OCI-LY7 (cell line): ENCODE data around the gene PCDH9.

Experiments
- EZH2phosphoT487 ChIP-seq: fragments of 200-600 bp; sonication (generic); IDR thresholded peaks from 2 replicates; pipeline ENCODE4 v1.6.1; 2018; ENCODE audit warnings: low read depth, borderline replicate concordance, mild to moderate bottlenecking, mixed run types, antibody characterized with exemption, low read length, moderate library complexity, mixed read lengths
- TF ChIP-seq, protein P1 (sequence below): fragments of 200-600 bp; sonication (generic); conservative IDR thresholded peaks from 2 replicates; pipeline ENCODE4 v1.5.1; 2014; ENCODE audit warnings: mild to moderate bottlenecking, antibody characterized with exemption, low read length, moderate library complexity, mixed read lengths

DNA sequence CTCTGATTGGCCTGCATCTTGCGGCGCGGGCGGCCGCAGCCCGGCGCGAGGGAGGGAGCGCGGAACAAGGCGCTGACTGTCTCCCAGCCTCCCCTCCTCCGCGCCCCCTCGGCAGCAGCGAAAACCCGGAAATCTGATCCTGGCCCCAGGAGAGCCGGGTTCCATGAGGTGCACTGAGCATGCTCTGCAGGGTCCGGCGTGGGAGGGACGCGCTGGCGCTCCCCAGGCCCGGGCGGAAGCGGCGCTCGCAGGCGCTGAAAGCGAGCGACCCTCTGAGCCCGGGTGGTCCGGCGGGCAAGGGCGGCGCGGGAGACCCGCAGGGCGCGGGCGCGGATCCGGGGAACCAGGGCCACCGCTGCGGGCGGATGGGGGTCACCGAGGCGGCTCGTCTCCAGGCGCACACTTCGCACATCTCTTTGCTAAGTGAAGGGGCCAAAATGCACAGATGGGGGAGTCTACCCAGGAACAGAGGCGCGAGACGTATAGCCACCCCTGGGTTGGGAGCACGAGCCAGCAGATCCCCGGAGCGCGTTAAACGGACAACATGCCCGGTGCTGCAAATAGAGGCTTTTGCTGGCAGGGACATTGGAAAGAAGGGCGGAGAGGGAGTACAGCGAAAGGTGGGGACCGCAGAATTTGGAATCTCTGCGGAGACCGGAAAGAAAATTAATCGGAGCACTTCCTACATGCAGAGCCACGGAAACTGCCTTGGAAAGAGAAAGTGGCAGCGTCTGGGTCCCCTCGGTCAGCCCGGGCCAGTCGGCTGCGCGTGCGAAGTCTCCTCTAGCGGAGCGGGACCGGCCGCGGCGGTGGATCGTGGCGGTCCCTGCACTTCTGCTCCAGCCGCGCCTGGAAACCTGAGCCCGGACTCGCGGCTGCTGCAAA lies 510 bp upstream of the PCDH9 start:
- no peak for TF ChIP-seq EZH2phosphoT487
- TF ChIP-seq, protein P1, sequence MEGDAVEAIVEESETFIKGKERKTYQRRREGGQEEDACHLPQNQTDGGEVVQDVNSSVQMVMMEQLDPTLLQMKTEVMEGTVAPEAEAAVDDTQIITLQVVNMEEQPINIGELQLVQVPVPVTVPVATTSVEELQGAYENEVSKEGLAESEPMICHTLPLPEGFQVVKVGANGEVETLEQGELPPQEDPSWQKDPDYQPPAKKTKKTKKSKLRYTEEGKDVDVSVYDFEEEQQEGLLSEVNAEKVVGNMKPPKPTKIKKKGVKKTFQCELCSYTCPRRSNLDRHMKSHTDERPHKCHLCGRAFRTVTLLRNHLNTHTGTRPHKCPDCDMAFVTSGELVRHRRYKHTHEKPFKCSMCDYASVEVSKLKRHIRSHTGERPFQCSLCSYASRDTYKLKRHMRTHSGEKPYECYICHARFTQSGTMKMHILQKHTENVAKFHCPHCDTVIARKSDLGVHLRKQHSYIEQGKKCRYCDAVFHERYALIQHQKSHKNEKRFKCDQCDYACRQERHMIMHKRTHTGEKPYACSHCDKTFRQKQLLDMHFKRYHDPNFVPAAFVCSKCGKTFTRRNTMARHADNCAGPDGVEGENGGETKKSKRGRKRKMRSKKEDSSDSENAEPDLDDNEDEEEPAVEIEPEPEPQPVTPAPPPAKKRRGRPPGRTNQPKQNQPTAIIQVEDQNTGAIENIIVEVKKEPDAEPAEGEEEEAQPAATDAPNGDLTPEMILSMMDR, result no peak
